Measurements from ENCODE around the gene S1PR4. TPM values are rescaled to one million over a fixed set of nuclear protein-coding genes. Genes with fewer than 3 reads are reported as not detected.

Gene S1PR4
- total RNA-seq, 1 experiment from 2014 or later: not detected

- intact Hi-C loops (cut with micrococcal nuclease; ENCODE audit: unreplicated experiment): no loop called here
- peak overlapping the region; percentile 70 for H3K27ac Mint-ChIP-seq (ENCODE audit: unreplicated experiment)
- Histone ChIP-seq H3K27me3 (replicated peaks; ENCODE audit: control insufficient read depth, insufficient read depth, low read length) (no peaks in the 10 kb centered on the region), H3K36me3 (ENCODE audit: control insufficient read depth, insufficient read depth, low read length) (no peaks in the 10 kb centered on the region), H3K4me1 (peaks cover 9% of the 10 kb centered on the region; the same call in 1 of the 2 replicates), H3K4me3 (ENCODE audit: low read depth, low read length) (no peak overlapping the region), H3K9me3 (no peaks in the 10 kb centered on the region)
- DNase-seq: no peak
- H3K4me1 Mint-ChIP-seq (ENCODE audit: low read depth, unreplicated experiment): peaks cover 14% of the 10 kb centered on the region
- TF ChIP-seq CTCF (IDR thresholded peaks at IDR 0.05; ENCODE audit: insufficient read depth in 1 of 2, low read depth in 1 of 2, low read length in 1 of 2, severe bottlenecking in 1 of 2, unreplicated experiment in 1 of 2): no peak
- no peaks in the 10 kb centered on the region for H3K27me3 Mint-ChIP-seq (ENCODE audit: insufficient read depth, unreplicated experiment)
- H3K4me3 Mint-ChIP-seq (ENCODE audit: unreplicated experiment): peak overlapping the region; percentile 38
- no TSS peak for BruUV-seq (replicated peaks)
- H3K36me3 Mint-ChIP-seq (ENCODE audit: insufficient read depth, unreplicated experiment): peaks cover 21% of the 10 kb centered on the region
- CTCF ChIA-PET: no interaction called here
- H3K9me3 Mint-ChIP-seq (ENCODE audit: unreplicated experiment): no peaks in the 10 kb centered on the region
- POLR2A ChIA-PET: no interaction called here
Measured at GRCh38 chr19:3187662-3188511, 9.3 kb downstream of the S1PR4 start.

- peaks cover 9% of the 10 kb centered on the region; the same call in 1 of the 2 replicates for H3K4me1 ChIP-seq
- H3K36me3 Mint-ChIP-seq (ENCODE audit: insufficient read depth, unreplicated experiment): peaks cover 21% of the 10 kb centered on the region
- H3K27me3 ChIP-seq (replicated peaks; ENCODE audit: control insufficient read depth, insufficient read depth, low read length): no peaks in the 10 kb centered on the region
- no peak overlapping the region; the same call in 1 of the 2 replicates for H3K4me3 ChIP-seq (ENCODE audit: low read depth, low read length)
- no peak for TF ChIP-seq CTCF (IDR thresholded peaks at IDR 0.05; ENCODE audit: insufficient read depth in 1 of 2, low read depth in 1 of 2, low read length in 1 of 2, severe bottlenecking in 1 of 2, unreplicated experiment in 1 of 2)
- H3K36me3 ChIP-seq (ENCODE audit: control insufficient read depth, insufficient read depth, low read length): no peaks in the 10 kb centered on the region
- ChIA-PET CTCF (interaction anchor here (0.5 kb wide), 1 partner anchor 8 kb away, joined by 3 read pairs; no protein-coding TSS in a partner anchor), POLR2A (interaction anchor here (0.6 kb wide), 1 partner anchor 318 kb away, joined by 3 read pairs; no protein-coding TSS in a partner anchor)
- no peaks in the 10 kb centered on the region for H3K9me3 Mint-ChIP-seq (ENCODE audit: unreplicated experiment)
- H3K9me3 ChIP-seq: no peaks in the 10 kb centered on the region
- no TSS peak for BruUV-seq (replicated peaks)
- intact Hi-C loops (cut with micrococcal nuclease; ENCODE audit: unreplicated experiment): no loop called here
- peak overlapping the region; percentile 70 for H3K27ac Mint-ChIP-seq (ENCODE audit: unreplicated experiment)
- peaks cover 14% of the 10 kb centered on the region for H3K4me1 Mint-ChIP-seq (ENCODE audit: low read depth, unreplicated experiment)
- H3K4me3 Mint-ChIP-seq (ENCODE audit: unreplicated experiment): peak overlapping the region; percentile 38
- no peak for DNase-seq
- no peaks in the 10 kb centered on the region for H3K27me3 Mint-ChIP-seq (ENCODE audit: insufficient read depth, unreplicated experiment)
Measured at GRCh38 chr19:3188627-3189596, 10.3 kb downstream of the S1PR4 start.
